NCI-H69 (cell line): Measurements from ENCODE around the gene NR2C2.
"Not testable (repeated sequence)": the region's sequence is repeated elsewhere in the genome, so short reads cannot be mapped to it uniquely, and the experiment has no call there.

Experiments
- DNase-seq: peaks from one replicate; lab custom pipeline; 2025; lab: John Stamatoyannopoulos, UW

Gene NR2C2

GRCh38 chr3:14947100-14947885, at the start of gene NR2C2:
Gene NR2C2 (plus strand): TSS chr3:14947583. CDS start chr3:15003915, 56,332 bp downstream.
- peak; percentile 88 for DNase-seq

DNA sequence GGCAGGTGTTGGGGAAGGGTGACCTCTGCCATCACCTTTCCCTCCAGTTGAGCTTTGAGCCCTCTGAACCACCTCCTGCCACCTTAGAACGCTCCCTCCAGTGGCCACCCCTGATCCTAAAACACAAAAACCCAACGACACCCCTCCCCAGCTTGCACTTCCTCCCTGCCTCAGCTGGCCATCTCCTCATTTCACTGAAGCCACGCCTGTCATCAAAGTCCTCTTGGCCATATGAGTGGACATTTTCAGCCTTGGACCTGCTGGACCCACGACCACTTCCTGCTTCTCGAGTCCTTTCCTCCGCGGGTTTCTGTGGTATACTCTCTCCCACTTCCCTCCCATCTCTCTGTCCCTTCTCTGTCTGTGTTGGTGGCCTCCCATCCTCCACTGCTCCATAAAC, 48.5 kb upstream of the NR2C2 start:
- no peak for DNase-seq

DNA sequence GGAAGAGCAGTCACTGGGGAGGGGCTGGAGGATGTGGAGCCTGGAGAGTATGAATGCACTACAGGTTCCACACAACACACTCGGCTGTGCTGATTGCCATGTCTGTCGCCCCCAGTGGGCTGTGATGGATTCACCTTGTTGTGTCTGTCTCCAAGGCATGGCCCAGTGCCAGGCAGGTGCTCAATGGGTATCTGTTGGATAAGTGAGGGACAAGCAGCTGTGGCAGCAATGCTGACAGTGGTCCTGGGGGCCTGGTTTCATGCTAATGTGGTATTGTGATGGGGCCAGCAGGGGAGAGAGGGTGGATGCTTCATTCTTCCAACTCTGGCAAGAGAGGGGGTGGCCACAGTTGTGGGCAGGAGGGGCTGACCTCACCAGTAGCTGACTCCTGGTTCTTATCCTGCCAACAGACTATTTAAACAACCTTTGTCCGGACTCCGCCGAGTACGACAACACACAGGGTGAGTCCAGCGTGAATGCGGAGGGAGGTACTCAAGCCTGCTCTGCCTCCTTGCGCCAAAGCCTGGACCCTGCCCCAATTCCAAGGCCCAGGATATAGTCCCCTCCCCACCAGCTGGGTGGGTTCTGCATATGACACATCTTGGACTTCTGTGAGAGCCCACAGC, 47.3 kb upstream of the NR2C2 start:
- DNase-seq: peak; percentile 82

DNA sequence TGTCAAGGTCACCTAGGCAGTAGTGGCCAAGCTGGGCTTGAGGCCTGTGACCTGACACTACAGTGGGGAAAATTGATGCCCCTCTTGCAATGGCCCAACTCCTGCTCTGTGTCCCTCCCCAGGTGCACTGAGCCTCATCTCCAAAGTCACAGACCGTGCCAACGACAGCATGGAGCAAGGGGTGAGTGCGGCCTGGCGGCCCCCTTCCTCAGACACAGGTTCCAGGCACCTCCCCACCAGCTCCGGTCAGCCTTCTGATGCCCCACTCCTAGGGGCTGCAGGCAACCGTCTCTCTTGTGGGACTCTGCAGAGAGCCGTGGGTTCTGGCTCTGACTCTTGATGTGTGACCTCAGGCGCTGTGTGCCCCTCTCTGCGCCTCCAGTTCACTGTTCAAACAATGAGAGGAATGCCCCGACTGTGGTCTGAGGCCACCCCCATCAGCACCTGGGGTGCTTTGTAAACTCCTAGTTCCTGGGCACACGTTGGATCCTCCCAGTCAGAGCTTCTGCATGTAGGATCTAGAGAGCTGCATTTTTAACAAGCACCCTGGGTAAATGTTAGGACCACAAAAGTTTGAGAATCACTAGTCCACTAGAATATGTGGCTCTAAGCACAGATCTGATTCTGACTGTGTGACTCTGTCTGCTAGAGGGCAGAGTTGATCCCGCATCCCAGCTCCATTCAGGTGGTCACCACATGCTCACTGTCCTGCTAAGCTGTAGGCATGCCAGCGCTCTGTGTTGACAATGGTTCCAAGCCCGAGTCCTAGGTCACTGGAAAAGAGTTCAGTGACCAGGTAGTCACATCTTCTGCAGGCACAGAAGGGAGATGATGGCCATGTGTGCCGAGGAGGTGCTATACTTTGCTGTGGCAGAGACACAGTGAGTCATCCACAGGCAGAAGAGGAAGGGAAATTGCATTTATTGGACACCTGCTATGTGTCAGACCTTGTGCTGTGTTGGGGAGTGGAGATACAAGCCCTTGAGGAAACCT, 46.2 kb upstream of the NR2C2 start:
- no peak for DNase-seq

DNA sequence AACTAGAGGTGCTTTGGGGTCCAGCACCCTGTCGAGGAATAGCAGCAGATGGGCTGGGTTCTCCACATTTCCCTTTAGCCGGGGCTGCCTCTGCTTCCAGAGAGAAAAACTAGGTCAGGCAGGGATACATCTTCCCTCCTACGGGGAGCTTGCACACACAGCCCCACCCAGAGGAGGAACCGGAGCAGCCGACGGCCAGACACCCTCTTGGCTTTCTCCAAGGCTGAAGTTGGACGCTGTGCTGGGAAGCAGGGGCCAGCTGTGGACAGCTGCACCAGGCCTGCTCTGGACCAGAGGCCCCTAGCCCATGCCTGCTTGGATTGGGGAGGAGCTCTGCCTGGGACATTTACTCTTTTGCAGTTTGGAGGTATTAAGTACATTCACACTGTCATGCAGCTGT, 44.7 kb upstream of the NR2C2 start:
- DNase-seq: no peak

DNA sequence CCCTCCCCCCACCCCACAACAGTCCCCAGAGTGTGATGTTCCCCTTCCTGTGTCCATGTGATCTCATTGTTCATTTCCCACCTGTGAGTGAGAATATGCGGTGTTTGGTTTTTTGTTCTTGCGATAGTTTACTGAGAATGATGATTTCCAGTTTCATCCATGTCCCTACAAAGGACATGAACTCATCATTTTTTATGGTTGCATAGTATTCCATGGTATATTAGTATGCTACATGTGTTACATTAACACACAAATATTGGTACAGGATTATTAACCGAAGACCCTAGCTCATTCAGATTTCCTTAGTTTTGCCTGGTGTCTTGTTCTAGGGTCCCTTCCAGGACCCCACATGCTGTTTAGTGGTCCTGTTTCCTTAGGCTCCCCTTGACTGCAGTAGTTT, 43.9 kb upstream of the NR2C2 start:
- not testable (repeated sequence) for DNase-seq

DNA sequence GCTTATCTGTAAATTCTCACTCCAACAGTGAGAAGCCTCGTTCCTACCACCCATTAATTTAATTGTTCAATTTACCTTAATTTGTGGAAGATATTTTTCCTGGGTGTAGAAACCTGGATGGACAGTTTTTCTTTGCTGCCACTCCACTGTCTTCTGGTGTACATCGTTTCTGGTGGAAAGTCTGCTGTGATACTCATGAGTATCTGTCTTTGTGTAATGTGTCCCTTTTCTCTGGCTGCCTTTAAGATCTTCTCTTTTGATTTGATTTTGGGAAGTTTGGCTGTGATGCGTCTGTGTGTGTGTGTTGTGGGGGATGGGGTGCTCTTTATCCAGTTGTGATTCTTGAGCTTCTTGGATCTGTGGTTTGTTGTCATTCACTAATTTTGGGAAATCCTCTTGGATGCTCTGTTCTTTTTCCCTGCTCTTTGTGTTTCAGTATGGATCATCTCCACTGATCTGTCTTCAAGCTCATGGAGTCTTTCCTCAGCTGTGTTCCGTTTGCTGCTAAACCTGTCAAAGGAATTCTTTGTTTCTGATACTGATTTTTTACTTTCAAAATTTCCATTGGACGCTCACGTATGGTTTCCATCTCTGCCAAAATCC, 42.2 kb upstream of the NR2C2 start:
- no peak for DNase-seq

DNA sequence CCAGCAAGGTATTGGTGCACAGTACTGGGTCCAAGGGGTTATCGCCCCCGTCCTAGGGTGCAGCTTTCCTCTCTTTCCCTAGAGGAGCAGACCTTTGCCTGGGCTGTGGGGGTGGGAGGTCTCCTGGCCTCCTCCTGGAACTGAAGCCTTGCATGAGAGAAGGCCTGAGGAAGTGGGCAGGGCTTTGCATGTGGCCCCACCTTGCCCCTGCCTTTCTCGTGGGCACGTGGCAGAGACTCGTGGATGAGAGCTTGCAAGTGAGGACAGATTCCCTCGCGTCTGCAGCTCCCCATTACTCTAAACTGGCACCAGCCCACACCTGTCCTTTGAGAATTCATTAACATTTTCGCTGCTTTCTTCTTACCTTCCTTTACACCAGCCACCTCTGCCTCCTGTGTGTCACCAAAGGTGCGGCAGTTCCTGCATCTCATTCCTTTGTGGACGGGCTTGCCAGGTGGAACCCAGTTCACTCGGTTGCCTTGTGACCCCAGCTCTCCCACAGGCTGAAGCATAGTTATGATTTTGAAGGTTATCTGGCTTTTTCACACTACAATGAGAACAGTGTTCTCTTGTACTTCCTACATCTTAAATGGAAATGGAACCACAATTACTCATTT, 40.9 kb upstream of the NR2C2 start:
- no peak for DNase-seq

DNA sequence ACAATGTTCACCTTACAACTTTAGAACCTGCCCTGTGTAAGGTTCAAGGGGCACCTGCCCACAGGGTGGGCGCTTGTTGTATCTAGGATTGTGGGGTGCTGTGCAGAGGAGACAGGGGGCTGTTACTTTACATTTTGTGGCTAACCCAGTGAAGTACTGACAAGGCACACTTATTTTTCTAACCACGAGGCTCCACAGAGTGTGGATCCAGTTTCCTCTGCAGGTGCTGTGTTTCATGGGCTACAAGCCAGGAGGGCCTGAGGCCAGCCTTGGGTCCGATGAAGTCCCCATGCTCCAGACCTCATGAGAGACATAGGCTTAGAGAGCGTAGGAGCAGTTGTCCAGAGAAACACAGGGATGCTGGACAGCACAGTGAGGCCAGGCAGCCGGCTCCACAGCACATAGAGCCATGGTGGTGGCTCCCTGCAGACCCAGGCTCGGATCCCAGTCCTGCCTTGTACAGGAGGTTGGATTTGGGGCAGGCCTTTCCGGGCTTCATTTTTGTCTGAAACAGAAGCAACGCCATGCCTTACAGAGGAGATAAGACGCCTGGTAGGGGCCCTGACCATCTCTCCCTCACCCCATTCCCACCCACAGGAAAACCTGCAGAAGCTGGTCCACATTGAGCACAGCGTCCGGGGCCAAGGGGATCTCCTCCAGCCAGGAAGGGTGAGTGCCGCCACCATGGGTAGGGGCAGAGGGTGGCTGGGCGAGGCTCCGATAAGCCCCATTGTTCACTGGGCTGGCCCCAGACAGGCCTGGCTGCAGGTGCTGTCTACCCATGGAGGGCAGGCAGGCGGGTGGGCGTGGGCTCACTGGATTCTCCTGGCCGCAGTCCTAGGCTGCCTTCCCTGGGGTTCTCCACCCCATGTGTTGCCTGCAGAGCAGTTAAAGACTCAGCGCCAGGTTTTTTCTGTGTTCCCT, 40.1 kb upstream of the NR2C2 start:
- no peak for DNase-seq

DNA sequence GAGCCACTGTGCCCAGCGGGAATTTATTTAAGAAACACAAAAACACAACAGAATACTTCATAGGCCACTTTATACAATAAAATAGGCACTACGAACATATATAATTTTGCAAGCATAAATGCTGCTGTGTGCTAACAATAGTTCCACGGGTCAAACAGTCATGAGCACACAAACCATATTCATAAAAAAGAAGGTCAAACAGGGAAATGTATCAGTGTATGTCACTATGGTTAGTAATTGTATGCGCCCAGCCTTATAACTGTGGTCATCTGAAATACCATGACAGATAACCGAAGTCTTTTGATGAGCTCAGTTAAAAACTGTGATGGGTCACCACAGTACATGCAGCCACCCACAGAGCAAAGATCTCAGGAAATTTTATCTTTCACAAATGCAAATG, 38.1 kb upstream of the NR2C2 start:
- no peak for DNase-seq

DNA sequence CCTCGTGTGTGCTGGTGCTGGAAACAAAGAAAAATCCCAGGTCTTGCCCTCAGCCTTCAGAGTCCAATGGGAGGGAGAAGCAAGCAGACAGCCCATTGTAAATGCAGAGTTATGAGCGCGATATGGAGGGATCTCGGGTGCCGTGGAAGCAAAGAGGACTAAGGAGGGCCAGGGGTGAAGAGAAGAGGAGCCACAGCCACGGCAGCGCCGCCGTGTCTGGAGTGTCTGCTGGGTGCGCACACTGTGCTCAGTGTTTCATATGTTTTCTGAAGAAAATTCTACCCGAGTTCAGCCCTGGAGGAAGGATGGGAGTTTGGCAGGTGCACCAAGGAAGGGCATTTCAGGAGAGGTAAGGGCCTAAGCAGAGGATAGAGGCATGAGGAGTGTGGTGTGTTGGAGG, 35.7 kb upstream of the NR2C2 start:
- no peak for DNase-seq

DNA sequence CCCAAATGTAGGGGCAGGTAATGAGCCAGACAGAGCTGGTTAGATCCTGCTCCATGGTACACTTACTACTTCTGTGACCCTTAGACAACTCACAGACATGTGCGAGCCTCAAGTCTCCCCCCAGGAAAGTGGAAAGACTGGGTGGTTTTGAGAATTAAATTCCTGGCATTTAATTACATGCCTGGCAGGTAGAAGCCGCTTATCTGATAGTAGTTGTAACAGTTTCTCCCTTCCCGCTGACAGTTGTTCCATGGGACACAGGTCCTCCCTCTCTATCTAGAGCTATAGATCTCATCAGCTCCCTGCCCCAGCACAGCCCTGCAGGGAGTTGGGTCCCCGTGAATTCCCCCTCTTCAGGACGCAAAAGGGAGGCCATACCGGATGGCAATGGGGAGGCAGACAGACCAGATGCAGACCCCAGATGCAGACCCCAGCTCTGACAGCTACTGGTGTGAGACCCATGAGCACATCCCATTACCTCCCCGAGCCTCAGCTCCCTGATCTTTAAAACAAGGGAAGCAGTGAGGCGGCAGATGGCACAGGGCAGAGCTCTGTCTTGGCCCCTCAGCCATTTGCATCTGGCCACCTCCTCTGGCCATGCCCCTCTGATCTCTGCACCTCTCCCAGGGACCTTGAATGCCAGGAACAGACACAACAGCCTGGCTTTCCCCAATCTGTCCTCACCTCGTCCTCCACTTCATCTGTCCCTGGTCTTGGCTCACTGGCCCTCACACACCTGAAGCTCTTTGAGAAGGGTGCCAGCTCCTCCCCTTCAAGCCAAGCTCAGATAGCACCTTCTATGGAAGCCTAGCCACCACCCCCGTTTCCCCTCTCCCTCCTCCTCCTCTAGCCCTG, 34.1 kb upstream of the NR2C2 start:
- DNase-seq: no peak

DNA sequence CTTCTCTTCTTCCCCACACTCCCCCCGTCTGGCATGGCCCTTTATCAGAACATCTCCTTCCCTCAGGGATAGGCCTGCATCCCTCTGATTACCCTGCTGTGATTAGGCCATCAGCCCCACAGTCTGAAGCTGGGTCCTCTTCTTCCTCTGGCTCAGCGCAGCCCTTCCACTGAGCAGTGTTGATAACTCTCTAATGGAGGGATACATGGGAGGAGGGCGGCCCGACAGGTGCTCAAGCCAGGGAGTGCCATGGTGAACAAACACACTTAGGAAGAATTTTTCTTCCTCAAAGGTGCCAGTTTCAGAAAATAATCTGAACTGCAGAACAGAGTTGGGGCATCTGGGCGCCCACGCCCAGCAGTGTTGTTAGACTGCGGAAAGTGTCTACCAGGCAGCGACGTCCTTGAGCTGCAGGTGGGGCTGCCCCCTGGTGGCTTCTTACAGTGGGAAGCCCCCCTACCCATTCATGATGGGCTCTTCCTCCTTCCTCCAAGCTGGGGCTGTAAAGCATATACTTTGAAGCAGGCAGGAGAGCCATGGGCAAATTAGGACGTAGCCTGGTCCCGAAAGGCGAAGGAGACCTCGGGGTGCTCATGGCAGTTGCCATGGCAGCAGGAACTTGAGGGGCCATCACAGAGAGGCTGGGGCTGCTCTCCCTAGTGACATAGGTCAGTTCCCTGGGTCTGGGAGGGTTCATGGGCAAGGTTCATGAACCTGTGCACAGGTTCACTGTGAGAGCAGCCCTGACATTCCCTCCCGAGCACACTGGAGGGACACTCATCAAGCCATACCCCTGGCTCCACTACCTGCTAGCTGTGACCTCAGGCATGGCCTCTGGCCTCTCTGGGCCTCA, 33.2 kb upstream of the NR2C2 start:
- no peak for DNase-seq

DNA sequence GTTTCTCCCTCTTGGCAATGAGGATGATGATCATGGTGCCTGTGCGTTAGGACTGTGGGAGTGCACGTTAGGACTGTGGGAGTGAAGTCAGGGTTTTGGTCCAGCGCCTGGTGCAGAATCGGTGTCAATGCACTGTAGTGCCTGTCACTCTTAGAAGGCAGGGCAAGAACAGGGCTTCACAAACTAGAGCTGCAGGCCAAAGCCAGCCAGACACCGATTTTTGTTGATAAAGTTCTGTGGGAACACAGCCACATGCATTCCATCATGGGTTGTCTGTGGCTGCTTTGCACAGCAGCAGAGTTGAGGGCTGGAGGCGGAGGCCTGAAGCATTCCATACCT, 32.6 kb upstream of the NR2C2 start:
- no peak for DNase-seq

DNA sequence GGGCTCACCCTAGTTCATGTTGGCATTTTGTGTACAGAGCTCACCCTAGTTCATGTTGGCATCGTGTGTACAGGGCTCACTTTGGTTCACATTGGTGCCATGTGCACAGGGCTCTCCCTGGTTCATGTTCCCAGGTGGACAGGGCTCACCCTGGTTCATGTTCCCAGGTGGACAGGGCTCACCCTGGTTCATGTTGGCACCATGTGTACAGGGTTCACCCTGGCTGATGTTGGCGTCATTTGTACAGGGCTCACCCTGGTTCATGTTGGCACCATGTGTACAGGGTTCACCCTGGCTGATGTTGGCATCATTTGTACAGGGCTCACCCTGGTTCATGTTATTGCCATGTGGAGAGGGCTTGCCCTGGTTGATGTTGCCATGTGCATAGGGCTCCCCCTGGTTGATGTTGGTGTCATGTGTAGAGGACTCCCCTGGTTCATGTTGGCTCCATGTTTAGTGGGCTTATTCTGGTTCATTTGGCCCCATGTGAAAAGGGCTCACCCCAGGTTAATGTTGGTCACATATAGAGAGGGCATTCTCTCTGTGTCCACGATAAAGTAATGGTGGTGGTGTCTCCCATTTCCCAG, 31.7 kb upstream of the NR2C2 start:
- DNase-seq: peak; percentile 6

GRCh38 chr3:14918356-14918860, 29.0 kb upstream of the NR2C2 start:
- DNase-seq: peak; percentile 31

DNA sequence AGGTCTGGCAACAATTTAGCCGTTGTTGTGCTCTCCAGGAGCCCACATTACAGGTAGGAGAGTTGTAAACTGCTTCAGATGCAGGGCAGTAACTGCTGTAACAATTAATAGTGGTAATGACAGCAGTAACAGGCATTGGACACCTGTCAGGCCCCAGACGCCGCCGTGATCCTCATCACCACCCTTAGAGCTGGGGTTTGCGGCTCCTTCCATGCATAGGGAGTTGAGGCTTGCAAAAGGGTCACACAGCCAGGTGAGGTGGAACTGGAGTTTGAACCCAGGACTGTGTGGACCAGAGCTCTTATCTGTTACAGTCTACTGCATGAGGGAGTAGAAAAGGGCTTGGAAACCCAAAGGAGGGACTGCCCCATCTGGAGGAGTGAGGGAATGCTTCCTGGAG, 26.8 kb upstream of the NR2C2 start:
- no peak for DNase-seq

DNA sequence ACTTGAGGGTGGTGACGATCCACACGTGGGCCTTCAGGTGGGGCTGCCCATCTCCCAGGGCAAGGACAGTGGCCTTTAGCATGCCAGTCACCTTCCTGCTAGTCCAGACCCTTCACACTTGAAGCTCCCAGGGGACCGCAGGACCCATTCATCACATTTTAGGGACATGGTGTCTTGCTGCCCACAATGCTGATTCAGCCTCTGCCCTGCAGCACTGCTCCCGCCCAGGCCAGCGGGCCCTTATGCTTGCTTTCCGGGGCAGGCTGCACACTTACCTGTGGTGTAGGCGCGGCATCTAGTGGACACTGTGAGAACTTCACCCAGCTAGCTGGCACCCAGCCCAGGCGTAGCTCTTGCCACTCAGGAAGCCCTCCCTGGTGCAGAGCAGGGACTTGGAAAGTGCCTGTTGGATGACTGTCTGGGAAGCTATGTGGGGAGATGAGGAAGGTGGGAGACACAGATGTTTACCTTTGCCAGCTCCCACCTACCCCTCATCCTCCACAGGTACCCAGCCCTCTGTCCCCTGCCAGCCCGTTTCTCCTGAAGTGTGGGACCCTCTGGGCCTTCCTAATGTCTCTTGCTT, 26.3 kb upstream of the NR2C2 start:
- peak; percentile 75 for DNase-seq
